Astrocyte of the spinal cord (primary cell): ENCODE data around the gene NRXN3.

Experiments used
- DNase-seq: peaks from one replicate; pipeline ENCODE4 v3.0.0; 2011; ENCODE audit warnings: low read depth, low spot score
- H3K4me3 ChIP-seq: 2 replicates; pipeline ENCODE4 v1.5.1; 2011; ENCODE audit warnings: low read depth, mild to moderate bottlenecking, low read length, moderate library complexity
- CTCF ChIP-seq: IDR thresholded peaks from 2 replicates; pipeline ENCODE4 v1.5.1; 2012; ENCODE audit warnings: low read depth, mild to moderate bottlenecking, low read length, inconsistent platforms
- in situ Hi-C: cut with HindIII; loops from 2 replicates; pipeline ENCODE4 v1.10.0; 2017; ENCODE audit warnings: low sequenced_read_pairs

Gene NRXN3

GRCh38 chr14:78227248-78228077 lies 57.3 kb downstream of the NRXN3 start:
- no peak for DNase-seq
- in situ Hi-C loops: no loop called here
- H3K4me3 ChIP-seq: no peak overlapping the region
- no peak for TF ChIP-seq CTCF

- TF ChIP-seq CTCF: no peak
- DNase-seq: no peak
- H3K4me3 ChIP-seq: no peak overlapping the region
- in situ Hi-C loops: no loop called here
Observed at GRCh38 chr14:78228702-78229327, 58.6 kb downstream of the NRXN3 start.

- TF ChIP-seq CTCF: no peak
- in situ Hi-C loops: no loop called here
- no peak overlapping the region for H3K4me3 ChIP-seq
- DNase-seq: no peak
Observed at GRCh38 chr14:78232231-78233000, 62.2 kb downstream of the NRXN3 start.

- no peak overlapping the region for H3K4me3 ChIP-seq
- in situ Hi-C loops: no loop called here
- no peak for TF ChIP-seq CTCF
- no peak for DNase-seq
Observed at GRCh38 chr14:78238141-78238540, 68.0 kb downstream of the NRXN3 start.

- no peak for DNase-seq
- no peak overlapping the region for H3K4me3 ChIP-seq
- TF ChIP-seq CTCF: no peak
- in situ Hi-C loops: no loop called here
Observed at GRCh38 chr14:78240567-78240966, 70.4 kb downstream of the NRXN3 start.

GRCh38 chr14:78242086-78242485 lies 71.9 kb downstream of the NRXN3 start:
- TF ChIP-seq CTCF: no peak
- in situ Hi-C loops: no loop called here
- H3K4me3 ChIP-seq: no peak overlapping the region
- DNase-seq: no peak
